Nephron (organoid): ENCODE data around the gene ZACN.
A peak's percentile ranks its signal among the peaks of the same experiment; 100 is the strongest.

Experiments used
- H3K27ac Mint-ChIP-seq, 3 experiments: 2 replicates each; pipeline ENCODE4 v1.8.0; 2020; ENCODE audit warnings: mixed read lengths in 3 of 3, mild to moderate bottlenecking in 2 of 3, moderate library complexity in 1 of 3
- H3K27me3 Mint-ChIP-seq: 2 replicates; pipeline ENCODE4 v1.8.0; 2021; ENCODE audit warnings: low read depth, mild to moderate bottlenecking, moderate library complexity, mixed read lengths
- H3K36me3 Mint-ChIP-seq: 2 replicates; pipeline ENCODE4 v1.8.0; 2020; ENCODE audit warnings: low read depth, mixed read lengths
- H3K4me1 Mint-ChIP-seq: 2 replicates; pipeline ENCODE4 v1.8.0; 2020; ENCODE audit warnings: mixed read lengths
- H3K4me3 Mint-ChIP-seq, 3 experiments: 2 replicates each; pipeline ENCODE4 v1.8.0; 2020; ENCODE audit warnings: mild to moderate bottlenecking in 3 of 3, mixed read lengths in 3 of 3, moderate library complexity in 2 of 3
- H3K9me3 Mint-ChIP-seq: 2 replicates; pipeline ENCODE4 v1.8.0; 2020; ENCODE audit warnings: mixed read lengths
- CTCF ChIP-seq, 3 experiments: fragments of 200-600 bp; sonication (generic); IDR thresholded peaks; one replicate each; pipeline ENCODE4 v1.5.0; 2021; ENCODE audit warnings: antibody characterized with exemption in 3 of 3; ENCODE audit not compliant: unreplicated experiment in 3 of 3

Gene ZACN

GRCh38 chr17:76131051-76131691, 52.2 kb downstream of the ZACN start:
- no peaks in the 10 kb centered on the region for H3K9me3 Mint-ChIP-seq
- H3K36me3 Mint-ChIP-seq, result peaks cover 3% of the 10 kb centered on the region
- H3K27me3 Mint-ChIP-seq, result peaks cover 75% of the 10 kb centered on the region
- TF ChIP-seq CTCF (IDR thresholded peaks at IDR 0.05; ENCODE audit: unreplicated experiment in 3 of 3), result no peak
- H3K4me1 Mint-ChIP-seq, result peaks cover 15% of the 10 kb centered on the region
- H3K4me3 Mint-ChIP-seq, result no peak overlapping the region
- peak overlapping the region in 2 of 3 experiments; percentile 54 to 67 for H3K27ac Mint-ChIP-seq

GRCh38 chr17:76131692-76132573, 53.0 kb downstream of the ZACN start:
- Mint-ChIP-seq H3K36me3 (peaks cover 3% of the 10 kb centered on the region), H3K27me3 (peaks cover 79% of the 10 kb centered on the region), H3K27ac (peak overlapping the region in 1 of 3 experiments; percentile 54), H3K4me3 (no peak overlapping the region), H3K4me1 (peaks cover 15% of the 10 kb centered on the region), H3K9me3 (no peaks in the 10 kb centered on the region)
- no peak for TF ChIP-seq CTCF (IDR thresholded peaks at IDR 0.05; ENCODE audit: unreplicated experiment in 3 of 3)
